IPS-20b (cell line): ENCODE measurements around the gene SCG3.

ENCODE experiments used
- H3K27ac ChIP-seq: one replicate; pipeline ENCODE4 v1.5.1; 2013; ENCODE audit warnings: low read length
- H3K27me3 ChIP-seq: 2 replicates; pipeline ENCODE4 v1.6.1; 2013; ENCODE audit warnings: mild to moderate bottlenecking, low read length, inconsistent platforms; ENCODE audit not compliant: insufficient read depth
- H3K36me3 ChIP-seq: 2 replicates; pipeline ENCODE4 v1.6.1; 2013; ENCODE audit warnings: low read depth, mild to moderate bottlenecking, inconsistent platforms, low read length, moderate library complexity; ENCODE audit not compliant: insufficient read depth
- H3K4me1 ChIP-seq: 2 replicates; pipeline ENCODE4 v1.6.1; 2013; ENCODE audit warnings: mild to moderate bottlenecking, control low read depth, inconsistent platforms, low read length, moderate library complexity; ENCODE audit not compliant: insufficient read depth
- H3K4me3 ChIP-seq: 2 replicates; pipeline ENCODE4 v1.5.1; 2013; ENCODE audit warnings: mild to moderate bottlenecking, low read length, inconsistent platforms
- H3K9ac ChIP-seq: 2 replicates; pipeline ENCODE4 v1.6.1; 2013; ENCODE audit warnings: low read depth, mild to moderate bottlenecking, inconsistent platforms, low read length, moderate library complexity
- H3K9me3 ChIP-seq: 2 replicates; pipeline ENCODE4 v1.6.1; 2013; ENCODE audit warnings: mild to moderate bottlenecking, low read depth, low read length, inconsistent platforms; ENCODE audit not compliant: insufficient read depth

SCG3 gene

GRCh38 chr15:51718219-51718618 is 36.9 kb downstream of the SCG3 start:
- no peak overlapping the region for H3K4me3 ChIP-seq
- H3K9ac ChIP-seq: no peak overlapping the region
- H3K9me3 ChIP-seq: no peaks in the 10 kb centered on the region
- no peaks in the 10 kb centered on the region for H3K27me3 ChIP-seq
- no peaks in the 10 kb centered on the region for H3K4me1 ChIP-seq
- H3K27ac ChIP-seq: no peak overlapping the region
- peaks cover 27% of the 10 kb centered on the region for H3K36me3 ChIP-seq

GRCh38 chr15:51718746-51719145 is 37.4 kb downstream of the SCG3 start:
- no peak overlapping the region for H3K9ac ChIP-seq
- no peaks in the 10 kb centered on the region for H3K4me1 ChIP-seq

GRCh38 chr15:51720201-51720995 is 39.1 kb downstream of the SCG3 start:
- peaks cover 8% of the 10 kb centered on the region for H3K36me3 ChIP-seq
- H3K27me3 ChIP-seq: no peaks in the 10 kb centered on the region
- H3K4me1 ChIP-seq: peaks cover 9% of the 10 kb centered on the region
- no peaks in the 10 kb centered on the region for H3K9me3 ChIP-seq
- no peak overlapping the region for H3K27ac ChIP-seq
- no peak overlapping the region for H3K9ac ChIP-seq
- H3K4me3 ChIP-seq: no peak overlapping the region

More at GRCh38 chr15:51718746-51719145, 37.4 kb downstream of the SCG3 start:
- Histone ChIP-seq H3K4me3 (no peak overlapping the region), H3K27ac (no peak overlapping the region), H3K9me3 (no peaks in the 10 kb centered on the region), H3K36me3 (peaks cover 22% of the 10 kb centered on the region), H3K27me3 (no peaks in the 10 kb centered on the region)

- peaks cover 3% of the 10 kb centered on the region for H3K36me3 ChIP-seq
- H3K27ac ChIP-seq: no peak overlapping the region
- H3K27me3 ChIP-seq: no peaks in the 10 kb centered on the region
- H3K9me3 ChIP-seq: no peaks in the 10 kb centered on the region
- no peak overlapping the region for H3K4me3 ChIP-seq
- no peak overlapping the region for H3K9ac ChIP-seq
- H3K4me1 ChIP-seq: peaks cover 16% of the 10 kb centered on the region
These were observed 40.1 kb downstream of the SCG3 start for GRCh38 chr15:51721199-51721960.

GRCh38 chr15:51724199-51724598 is 42.9 kb downstream of the SCG3 start:
- Histone ChIP-seq H3K9ac (no peak overlapping the region), H3K4me1 (peaks cover 23% of the 10 kb centered on the region)

GRCh38 chr15:51724673-51725072 is 43.4 kb downstream of the SCG3 start:
- Histone ChIP-seq H3K36me3 (no peaks in the 10 kb centered on the region; the same call in 1 of the 2 replicates), H3K27ac (no peak overlapping the region), H3K4me1 (peaks cover 23% of the 10 kb centered on the region), H3K9me3 (no peaks in the 10 kb centered on the region), H3K27me3 (no peaks in the 10 kb centered on the region; the same call in 1 of the 2 replicates), H3K9ac (no peak overlapping the region), H3K4me3 (no peak overlapping the region)

More at GRCh38 chr15:51724199-51724598, 42.9 kb downstream of the SCG3 start:
- Histone ChIP-seq H3K36me3 (no peaks in the 10 kb centered on the region; the same call in 1 of the 2 replicates), H3K27ac (no peak overlapping the region), H3K9me3 (no peaks in the 10 kb centered on the region), H3K4me3 (no peak overlapping the region), H3K27me3 (no peaks in the 10 kb centered on the region; the same call in 1 of the 2 replicates)

- Histone ChIP-seq H3K9ac (no peak overlapping the region), H3K27me3 (no peaks in the 10 kb centered on the region; the same call in 1 of the 2 replicates), H3K27ac (no peak overlapping the region), H3K4me1 (peaks cover 27% of the 10 kb centered on the region), H3K9me3 (no peaks in the 10 kb centered on the region), H3K4me3 (peak overlapping the region; percentile 31), H3K36me3 (no peaks in the 10 kb centered on the region)
These were observed 45.2 kb downstream of the SCG3 start for GRCh38 chr15:51726302-51727073.

- H3K4me1 ChIP-seq: peaks cover 32% of the 10 kb centered on the region
- H3K9me3 ChIP-seq: no peaks in the 10 kb centered on the region
- H3K4me3 ChIP-seq: 0 out of 2 replicates have a peak overlapping the region, but pooled peaks have one; percentile 31
- H3K27ac ChIP-seq: no peak overlapping the region
- H3K36me3 ChIP-seq: no peaks in the 10 kb centered on the region
- no peaks in the 10 kb centered on the region; the same call in 1 of the 2 replicates for H3K27me3 ChIP-seq
- no peak overlapping the region for H3K9ac ChIP-seq
These were observed 46.0 kb downstream of the SCG3 start for GRCh38 chr15:51727141-51727897.

- no peak overlapping the region for H3K27ac ChIP-seq
These were observed 50.4 kb downstream of the SCG3 start for GRCh38 chr15:51731549-51732267.

GRCh38 chr15:51732646-51733045 is 51.3 kb downstream of the SCG3 start:
- no peak overlapping the region for H3K9ac ChIP-seq
- no peaks in the 10 kb centered on the region for H3K36me3 ChIP-seq
- H3K27ac ChIP-seq: no peak overlapping the region
- peaks cover 9% of the 10 kb centered on the region; the same call in 1 of the 2 replicates for H3K4me1 ChIP-seq
- H3K4me3 ChIP-seq: no peak overlapping the region
- no peaks in the 10 kb centered on the region for H3K9me3 ChIP-seq
- H3K27me3 ChIP-seq: peaks cover 20% of the 10 kb centered on the region

More at GRCh38 chr15:51731549-51732267, 50.4 kb downstream of the SCG3 start:
- Histone ChIP-seq H3K9ac (no peak overlapping the region), H3K4me1 (peaks cover 13% of the 10 kb centered on the region), H3K27me3 (peaks cover 17% of the 10 kb centered on the region), H3K9me3 (no peaks in the 10 kb centered on the region), H3K4me3 (no peak overlapping the region), H3K36me3 (no peaks in the 10 kb centered on the region)
